SK-N-MC (cell line): ENCODE results near the gene MS4A12.
"Not testable (repeated sequence)": the region's sequence is repeated elsewhere in the genome, so short reads cannot be mapped to it uniquely, and the experiment has no call there.

Source experiments
- EZH2 ChIP-seq: fragments of 200-600 bp; sonication (generic); IDR thresholded peaks from one replicate; pipeline ENCODE4 v1.6.1; 2017; ENCODE audit warnings: antibody characterized with exemption
- POLR2AphosphoS5 ChIP-seq: IDR thresholded peaks from 2 replicates; pipeline ENCODE4 v1.6.1; 2012; ENCODE audit warnings: mild to moderate bottlenecking, low read depth, low read length, borderline replicate concordance

DNA sequence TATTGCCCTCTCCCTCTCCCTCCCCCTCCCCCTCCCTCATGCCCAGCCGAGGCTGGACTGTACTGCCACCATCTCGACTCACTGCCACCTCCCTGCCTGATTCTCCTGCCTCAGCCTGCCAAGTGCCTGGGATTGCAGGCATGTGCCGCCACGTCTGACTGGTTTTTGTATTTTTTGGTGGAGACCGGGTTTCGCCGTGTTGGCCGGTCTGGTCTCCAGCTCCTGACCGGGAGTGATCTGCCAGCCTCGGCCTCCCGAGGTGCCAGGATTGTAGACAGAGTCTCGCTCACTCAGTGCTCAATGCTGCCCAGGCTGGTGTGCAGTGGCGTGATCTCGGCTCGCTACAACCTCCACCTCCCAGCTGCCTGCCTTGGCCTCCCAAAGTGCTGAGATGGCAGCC, 17.0 kb downstream of the MS4A12 start:
- TF ChIP-seq POLR2AphosphoS5, EZH2: not testable (repeated sequence)
